ENCODE data around the gene EDN1.
A peak's percentile ranks its signal among the peaks of the same experiment; 100 is the strongest.

EDN1 gene

DNA sequence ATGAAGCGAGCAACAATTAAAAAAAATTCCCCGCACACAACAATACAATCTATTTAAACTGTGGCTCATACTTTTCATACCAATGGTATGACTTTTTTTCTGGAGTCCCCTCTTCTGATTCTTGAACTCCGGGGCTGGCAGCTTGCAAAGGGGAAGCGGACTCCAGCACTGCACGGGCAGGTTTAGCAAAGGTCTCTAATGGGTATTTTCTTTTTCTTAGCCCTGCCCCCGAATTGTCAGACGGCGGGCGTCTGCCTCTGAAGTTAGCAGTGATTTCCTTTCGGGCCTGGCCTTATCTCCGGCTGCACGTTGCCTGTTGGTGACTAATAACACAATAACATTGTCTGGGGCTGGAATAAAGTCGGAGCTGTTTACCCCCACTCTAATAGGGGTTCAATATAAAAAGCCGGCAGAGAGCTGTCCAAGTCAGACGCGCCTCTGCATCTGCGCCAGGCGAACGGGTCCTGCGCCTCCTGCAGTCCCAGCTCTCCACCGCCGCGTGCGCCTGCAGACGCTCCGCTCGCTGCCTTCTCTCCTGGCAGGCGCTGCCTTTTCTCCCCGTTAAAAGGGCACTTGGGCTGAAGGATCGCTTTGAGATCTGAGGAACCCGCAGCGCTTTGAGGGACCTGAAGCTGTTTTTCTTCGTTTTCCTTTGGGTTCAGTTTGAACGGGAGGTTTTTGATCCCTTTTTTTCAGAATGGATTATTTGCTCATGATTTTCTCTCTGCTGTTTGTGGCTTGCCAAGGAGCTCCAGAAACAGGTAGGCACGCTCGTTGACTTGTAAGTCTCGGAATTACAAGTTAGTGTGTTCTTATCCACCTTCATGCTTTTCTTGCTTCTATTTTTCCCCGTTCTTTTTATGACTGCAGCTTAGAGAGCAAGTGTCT, at the start of gene EDN1:
Gene EDN1 (plus strand): TSS at position 429 of the 888 bp plus-strand sequence. CDS start 269 bp downstream, at position 698.
- peak; percentile 24 for DNase-seq (ENCODE audit: low spot score)

DNA sequence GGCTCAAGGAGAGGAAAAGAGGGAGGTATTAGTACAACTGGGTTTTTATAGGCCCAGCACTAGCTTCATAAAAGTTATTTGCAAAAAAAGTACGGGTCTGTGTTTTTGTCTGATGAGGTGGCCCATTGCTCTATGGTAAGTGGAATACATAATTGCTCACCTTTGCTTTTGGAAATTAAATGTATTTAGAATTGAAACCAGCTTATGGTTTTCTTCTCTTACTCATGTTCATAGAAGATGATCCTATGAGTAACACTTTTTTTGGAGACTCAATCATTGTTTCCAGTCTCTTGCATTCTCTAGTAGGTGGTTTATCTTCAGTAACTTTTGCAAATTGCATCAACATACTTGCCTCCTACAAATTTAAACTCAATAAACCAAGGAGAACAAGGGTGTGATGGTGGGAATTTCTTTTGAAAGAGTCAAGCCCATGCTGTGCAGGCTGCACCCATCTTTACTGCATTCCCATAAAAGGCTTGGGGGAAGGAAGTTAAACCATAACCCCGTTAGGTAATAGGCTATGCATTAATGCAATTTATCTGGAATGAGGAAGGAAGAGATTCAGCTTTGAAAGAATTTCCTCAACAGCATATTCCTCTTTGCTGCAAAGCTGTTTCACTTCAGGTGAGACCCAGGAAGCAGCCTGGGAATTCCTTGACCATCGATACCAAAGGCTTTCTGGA, 48.5 kb upstream of the EDN1 start:
- no peak for DNase-seq (ENCODE audit: low spot score)

DNA sequence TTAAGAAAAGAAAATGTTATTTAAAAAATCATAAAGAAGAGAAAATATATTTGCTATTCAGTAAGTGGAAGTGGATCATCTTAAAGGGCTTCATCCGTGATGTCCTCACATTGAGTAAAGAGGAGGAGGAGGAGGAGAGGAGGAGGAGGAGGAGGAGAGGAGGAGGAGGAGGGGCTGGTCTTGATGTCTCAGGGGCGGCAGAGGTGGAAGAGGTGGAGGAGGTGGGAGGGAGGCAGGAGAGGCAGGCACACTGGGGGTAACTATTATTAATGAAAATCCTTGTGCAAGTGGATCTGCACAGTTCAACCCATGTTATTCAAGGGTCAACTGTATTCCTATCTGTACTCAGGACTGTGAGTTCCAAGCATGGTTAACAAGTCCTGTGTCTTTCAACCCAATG, 47.0 kb upstream of the EDN1 start:
- no peak for DNase-seq (ENCODE audit: low spot score)

- DNase-seq (ENCODE audit: low spot score): no peak
Measured at GRCh38 chr6:12245360-12245759, 44.8 kb upstream of the EDN1 start.

DNA sequence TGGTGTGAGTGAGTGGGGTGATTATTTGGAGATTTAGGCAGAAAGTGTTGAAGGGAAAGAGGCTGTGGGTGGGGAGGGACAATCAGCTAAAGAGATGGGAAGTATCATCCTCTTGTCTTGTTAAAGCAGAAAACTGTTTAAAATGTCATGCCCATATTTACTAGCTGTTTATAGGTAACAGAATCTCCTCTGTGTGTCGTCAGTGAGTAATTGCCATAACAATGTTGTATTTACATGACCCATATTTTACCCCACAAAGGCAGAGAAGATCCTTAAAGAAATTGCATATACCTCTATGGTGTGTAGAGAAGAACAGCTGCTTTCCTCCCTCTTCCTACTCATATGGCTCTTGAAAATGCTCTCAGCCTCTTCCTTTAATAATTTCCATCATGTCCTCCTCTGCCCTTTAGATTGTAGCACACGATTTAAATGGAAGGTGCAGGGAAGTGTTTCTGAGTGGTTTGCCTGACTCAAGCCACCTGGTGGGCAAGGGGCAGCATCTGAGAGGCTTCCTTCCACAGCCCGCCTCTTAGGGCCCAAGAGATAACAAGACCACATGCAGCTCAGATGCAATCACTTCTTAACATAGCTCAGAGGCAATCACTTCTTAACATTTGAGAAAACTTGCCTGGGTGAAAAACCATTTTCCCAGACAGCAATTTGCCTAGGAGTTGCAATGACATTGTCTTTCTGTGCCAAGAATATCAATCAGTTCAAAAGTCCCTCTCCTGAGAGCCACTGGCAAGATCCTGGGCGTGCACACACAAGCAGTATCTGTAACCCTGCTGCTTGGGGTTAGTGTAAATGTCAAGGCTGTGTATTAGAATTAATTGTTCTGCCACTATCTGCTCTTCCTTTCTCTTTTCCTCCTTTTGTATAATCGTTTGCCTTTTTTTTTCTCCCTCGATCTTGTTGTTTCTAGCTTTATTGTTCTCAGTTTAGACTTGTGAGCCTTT, 44.1 kb upstream of the EDN1 start:
- no peak for DNase-seq (ENCODE audit: low spot score)

DNA sequence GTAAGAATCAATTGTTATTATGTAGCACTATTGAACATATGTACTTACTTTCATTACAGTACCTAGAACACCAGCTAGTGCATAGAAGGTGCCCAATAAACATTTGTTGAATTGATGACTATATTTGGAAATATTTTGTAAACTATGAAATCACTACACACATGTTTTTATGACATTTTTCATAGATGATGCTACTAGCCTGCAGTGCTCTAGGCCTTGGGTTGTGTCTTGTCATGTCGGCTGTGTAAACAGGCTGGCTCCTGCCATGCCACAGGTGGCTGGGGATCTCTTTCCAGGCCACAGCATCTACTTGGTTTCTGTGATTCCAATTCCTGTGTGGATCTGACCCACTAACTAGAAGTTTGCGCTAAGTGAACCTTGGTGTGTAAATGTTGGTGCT, 43.3 kb upstream of the EDN1 start:
- no peak for DNase-seq (ENCODE audit: low spot score)

DNA sequence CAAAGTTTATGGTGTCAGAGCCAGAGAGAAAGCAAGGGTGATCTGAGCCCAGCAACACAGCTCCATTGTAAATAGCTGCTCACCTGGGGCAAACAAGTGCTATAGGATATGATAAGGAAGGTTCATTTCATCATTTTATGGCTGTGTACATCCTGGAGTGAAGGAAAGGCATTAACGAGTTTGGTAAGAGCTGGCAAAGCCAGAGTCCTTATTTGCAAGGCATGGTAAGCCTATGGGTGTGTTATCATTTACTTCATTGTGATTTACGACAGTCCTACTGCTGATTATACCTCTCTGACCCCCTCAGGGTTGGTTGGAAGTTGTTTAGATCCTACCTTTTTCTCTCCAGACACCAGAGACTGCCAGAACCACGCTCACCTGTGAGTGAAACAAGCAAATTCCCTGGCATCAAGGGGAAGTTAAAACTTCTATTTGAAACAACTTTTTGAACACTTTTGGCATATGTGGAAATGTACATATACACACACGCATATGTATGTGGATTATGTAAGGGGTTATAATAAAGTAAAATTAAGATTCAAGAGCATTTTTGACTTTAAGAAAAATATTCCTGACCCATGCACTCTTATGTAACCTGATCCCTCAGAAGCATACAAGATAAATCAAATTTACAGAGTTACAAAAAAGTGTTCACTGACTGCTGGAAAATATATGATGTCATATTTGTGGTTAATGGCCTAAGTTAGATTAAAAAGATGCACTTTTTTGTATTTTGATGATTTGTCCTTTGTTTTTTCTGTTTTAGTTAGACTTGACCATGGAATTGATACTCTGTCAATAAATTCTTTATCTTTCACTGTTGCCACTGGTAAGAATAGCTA, 40.4 kb upstream of the EDN1 start:
- no peak for DNase-seq (ENCODE audit: low spot score)

DNA sequence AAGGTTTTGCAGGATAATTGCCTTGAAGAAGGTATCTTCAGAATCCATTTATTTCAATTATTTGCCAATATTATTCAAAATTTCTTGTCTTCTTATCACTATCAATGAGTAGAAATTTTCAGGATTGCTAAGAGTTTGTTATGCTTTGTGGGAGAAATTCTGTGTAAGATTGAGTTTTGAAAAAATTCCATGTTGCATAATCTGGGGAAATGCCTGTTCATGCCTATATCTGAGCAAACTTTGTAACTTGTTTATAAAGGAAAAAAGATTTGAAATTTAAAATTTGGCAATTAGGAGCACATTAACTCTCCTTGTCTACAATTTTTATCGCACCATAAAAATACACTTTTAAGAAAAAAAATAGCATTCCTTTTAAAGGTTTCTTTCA, 39.8 kb upstream of the EDN1 start:
- DNase-seq (ENCODE audit: low spot score): no peak

- no peak for DNase-seq (ENCODE audit: low spot score)
Measured at GRCh38 chr6:12254210-12254609, 36.0 kb upstream of the EDN1 start.

DNA sequence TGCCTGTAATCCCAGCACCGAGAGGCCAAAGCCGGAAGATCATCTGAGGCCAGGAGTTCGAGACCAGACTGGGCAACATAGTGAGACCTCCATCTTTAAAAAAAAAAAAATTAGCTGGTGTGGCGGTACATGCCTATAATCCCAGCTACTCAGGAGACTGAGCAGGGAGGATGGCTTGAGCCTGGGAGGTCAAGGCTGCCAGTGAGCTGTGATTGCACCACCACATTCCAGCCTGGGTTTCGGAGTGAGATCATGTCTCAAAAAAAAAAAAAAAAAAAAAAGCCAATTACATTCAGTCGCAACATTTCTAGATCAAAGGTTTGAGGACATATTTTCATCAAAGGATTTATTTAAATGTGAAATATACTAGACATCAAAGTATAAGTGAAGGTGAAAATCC, 32.0 kb upstream of the EDN1 start:
- DNase-seq (ENCODE audit: low spot score): no peak

- no peak for DNase-seq (ENCODE audit: low spot score)
Measured at GRCh38 chr6:12258591-12259075, 31.5 kb upstream of the EDN1 start.

- no peak for DNase-seq (ENCODE audit: low spot score)
Measured at GRCh38 chr6:12260458-12261093, 29.6 kb upstream of the EDN1 start.

DNA sequence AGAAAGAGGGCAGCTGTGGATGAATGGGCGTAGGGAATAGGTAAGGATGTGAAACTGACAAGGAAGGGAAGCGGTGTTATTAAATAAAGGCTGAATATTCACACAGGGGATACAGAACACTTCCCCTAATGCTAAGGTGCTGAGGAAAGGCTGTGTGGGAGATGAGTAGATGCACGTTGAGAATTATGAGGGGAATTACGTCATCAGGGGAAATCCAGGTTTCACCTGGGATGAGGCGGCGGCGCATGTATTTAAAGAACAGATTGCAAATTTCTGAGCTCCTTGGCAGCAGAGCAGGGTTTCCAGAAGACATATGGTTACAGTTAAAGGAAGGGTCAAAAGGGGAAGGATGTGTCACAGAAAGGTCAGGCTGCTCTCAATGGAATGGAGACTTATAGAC, 28.7 kb upstream of the EDN1 start:
- DNase-seq (ENCODE audit: low spot score): no peak

DNA sequence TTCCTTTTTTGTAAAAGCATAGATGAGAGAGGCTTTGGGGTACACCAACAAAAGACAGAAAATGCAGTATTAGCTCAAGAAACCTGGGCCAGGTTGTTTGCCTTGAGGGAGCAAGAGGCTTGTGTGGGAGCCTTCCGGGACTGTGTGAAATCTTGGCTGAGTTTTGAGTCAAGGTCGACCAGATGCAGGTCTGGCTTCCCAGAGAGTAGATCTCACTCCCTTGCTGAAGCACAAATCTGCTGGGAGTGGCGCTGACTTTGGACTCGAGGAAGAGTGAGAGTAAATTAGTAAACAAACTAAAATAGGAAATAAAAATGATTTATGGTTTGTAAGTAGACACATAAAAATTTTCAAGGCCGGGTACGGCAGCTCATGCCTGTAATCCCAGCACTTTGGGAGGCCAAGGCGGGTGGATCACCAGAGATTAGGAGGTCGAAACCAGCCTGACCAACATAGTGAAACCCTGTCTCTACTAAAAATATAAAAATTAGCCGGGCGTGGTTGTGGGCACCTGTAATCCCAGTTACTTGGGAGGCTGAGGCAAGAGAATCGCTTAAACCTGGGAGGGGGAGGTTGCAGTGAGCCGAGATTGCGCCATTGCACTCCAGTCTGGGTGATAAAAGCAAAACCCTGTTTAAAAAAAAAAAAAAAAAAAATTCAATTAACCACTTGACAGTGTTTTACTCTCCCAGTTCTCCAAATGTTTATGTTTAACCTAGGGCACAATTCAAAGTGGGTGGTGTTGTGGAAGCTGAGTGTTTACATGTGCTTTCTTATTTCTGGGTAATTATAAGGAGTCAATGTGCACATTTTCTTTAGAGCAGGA, 27.7 kb upstream of the EDN1 start:
- no peak for DNase-seq (ENCODE audit: low spot score)

GRCh38 chr6:12263403-12263802, 26.8 kb upstream of the EDN1 start:
- DNase-seq (ENCODE audit: low spot score): no peak

DNA sequence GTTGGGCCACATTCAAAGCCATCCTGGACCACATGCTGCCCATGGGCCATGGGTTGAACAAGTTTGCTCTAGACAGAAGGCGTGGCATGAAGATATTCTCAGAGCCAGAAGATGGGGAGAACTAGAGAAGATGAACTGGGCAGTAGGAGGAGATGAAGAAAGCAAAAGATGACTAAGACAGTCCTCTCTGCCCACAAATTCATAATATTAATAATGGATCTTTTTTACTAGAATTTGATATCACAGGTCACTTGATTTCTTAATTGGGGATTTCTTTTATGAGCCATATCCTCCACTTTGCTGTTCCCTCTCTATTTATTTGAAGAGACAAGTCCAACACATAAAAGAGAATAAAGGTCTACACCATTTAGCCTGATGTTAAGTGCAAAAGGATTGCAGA, 25.5 kb upstream of the EDN1 start:
- DNase-seq (ENCODE audit: low spot score): no peak

GRCh38 chr6:12265296-12265695, 24.9 kb upstream of the EDN1 start:
- no peak for DNase-seq (ENCODE audit: low spot score)

- DNase-seq (ENCODE audit: low spot score): no peak
Measured at GRCh38 chr6:12265791-12266190, 24.4 kb upstream of the EDN1 start.

- DNase-seq (ENCODE audit: low spot score): no peak
Measured at GRCh38 chr6:12266571-12266970, 23.6 kb upstream of the EDN1 start.

DNA sequence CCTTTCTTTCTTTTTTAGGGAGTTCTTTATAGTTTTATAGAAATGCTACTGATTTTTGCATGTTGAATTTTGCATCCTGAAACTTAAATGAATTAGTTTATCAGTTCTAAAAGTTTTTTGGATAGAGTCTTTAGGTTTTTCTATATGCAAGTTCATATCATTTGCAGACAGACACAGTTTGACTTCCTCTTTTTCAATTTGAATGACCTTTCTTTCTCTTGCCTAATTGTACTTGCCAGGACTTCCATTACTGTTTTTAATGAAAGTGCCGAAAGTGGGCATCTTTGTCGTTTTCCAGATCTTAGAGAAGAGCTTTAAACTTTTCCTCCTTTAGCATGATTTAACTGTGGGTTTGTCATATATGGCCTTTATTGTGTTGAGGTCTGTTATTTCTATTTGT, 21.1 kb upstream of the EDN1 start:
- DNase-seq (ENCODE audit: low spot score): no peak
